ENCODE measurements around the gene TOB1. TPM values are rescaled to one million over a fixed set of nuclear protein-coding genes. Genes with fewer than 3 reads are reported as not detected.

Gene TOB1
- total and polyA plus RNA-seq, 2 experiments from 2014 or later: 12.1 to 46.9 TPM

DNA sequence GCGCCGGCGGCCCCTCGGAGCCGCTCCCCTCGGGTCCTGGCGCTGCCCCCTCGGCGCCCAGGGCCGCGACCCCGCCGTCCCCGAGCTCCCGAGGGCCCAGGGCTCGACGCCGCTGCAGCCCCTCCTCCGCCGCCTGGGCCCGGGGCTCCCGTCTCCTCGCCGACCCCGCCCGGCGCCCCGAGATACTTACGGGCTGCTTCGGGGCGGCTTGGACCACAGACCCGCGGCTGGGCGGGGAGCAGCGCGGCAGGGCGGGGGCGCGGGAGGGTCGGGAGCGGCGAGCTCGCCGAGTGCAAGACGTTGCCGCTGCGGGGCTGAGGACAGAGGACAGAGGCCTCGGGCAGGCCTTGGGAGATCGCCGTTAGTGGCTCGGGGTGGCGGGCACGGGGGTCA lies 290 bp downstream of the TOB1 start (continued):
- TF ChIP-seq, protein P1, sequence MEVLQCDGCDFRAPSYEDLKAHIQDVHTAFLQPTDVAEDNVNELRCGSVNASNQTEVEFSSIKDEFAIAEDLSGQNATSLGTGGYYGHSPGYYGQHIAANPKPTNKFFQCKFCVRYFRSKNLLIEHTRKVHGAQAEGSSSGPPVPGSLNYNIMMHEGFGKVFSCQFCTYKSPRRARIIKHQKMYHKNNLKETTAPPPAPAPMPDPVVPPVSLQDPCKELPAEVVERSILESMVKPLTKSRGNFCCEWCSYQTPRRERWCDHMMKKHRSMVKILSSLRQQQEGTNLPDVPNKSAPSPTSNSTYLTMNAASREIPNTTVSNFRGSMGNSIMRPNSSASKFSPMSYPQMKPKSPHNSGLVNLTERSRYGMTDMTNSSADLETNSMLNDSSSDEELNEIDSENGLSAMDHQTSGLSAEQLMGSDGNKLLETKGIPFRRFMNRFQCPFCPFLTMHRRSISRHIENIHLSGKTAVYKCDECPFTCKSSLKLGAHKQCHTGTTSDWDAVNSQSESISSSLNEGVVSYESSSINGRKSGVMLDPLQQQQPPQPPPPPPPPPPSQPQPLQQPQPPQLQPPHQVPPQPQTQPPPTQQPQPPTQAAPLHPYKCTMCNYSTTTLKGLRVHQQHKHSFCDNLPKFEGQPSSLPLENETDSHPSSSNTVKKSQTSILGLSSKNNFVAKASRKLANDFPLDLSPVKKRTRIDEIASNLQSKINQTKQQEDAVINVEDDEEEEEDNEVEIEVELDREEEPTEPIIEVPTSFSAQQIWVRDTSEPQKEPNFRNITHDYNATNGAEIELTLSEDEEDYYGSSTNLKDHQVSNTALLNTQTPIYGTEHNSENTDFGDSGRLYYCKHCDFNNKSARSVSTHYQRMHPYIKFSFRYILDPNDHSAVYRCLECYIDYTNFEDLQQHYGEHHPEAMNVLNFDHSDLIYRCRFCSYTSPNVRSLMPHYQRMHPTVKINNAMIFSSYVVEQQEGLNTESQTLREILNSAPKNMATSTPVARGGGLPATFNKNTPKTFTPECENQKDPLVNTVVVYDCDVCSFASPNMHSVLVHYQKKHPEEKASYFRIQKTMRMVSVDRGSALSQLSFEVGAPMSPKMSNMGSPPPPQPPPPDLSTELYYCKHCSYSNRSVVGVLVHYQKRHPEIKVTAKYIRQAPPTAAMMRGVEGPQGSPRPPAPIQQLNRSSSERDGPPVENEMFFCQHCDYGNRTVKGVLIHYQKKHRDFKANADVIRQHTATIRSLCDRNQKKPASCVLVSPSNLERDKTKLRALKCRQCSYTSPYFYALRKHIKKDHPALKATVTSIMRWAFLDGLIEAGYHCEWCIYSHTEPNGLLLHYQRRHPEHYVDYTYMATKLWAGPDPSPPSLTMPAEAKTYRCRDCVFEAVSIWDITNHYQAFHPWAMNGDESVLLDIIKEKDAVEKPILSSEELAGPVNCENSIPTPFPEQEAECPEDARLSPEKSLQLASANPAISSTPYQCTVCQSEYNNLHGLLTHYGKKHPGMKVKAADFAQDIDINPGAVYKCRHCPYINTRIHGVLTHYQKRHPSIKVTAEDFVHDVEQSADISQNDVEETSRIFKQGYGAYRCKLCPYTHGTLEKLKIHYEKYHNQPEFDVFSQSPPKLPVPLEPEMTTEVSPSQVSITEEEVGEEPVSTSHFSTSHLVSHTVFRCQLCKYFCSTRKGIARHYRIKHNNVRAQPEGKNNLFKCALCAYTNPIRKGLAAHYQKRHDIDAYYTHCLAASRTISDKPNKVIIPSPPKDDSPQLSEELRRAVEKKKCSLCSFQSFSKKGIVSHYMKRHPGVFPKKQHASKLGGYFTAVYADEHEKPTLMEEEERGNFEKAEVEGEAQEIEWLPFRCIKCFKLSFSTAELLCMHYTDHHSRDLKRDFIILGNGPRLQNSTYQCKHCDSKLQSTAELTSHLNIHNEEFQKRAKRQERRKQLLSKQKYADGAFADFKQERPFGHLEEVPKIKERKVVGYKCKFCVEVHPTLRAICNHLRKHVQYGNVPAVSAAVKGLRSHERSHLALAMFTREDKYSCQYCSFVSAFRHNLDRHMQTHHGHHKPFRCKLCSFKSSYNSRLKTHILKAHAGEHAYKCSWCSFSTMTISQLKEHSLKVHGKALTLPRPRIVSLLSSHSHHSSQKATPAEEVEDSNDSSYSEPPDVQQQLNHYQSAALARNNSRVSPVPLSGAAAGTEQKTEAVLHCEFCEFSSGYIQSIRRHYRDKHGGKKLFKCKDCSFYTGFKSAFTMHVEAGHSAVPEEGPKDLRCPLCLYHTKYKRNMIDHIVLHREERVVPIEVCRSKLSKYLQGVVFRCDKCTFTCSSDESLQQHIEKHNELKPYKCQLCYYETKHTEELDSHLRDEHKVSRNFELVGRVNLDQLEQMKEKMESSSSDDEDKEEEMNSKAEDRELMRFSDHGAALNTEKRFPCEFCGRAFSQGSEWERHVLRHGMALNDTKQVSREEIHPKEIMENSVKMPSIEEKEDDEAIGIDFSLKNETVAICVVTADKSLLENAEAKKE (CRISPR knock-in tag; IDR thresholded peaks at IDR 0.05): no peak
- TF ChIP-seq POLR2AphosphoS5 (IDR thresholded peaks at IDR 0.05; ENCODE audit: low read depth) (no peak), EZH2 (IDR thresholded peaks at IDR 0.05; ENCODE audit: low read depth, unreplicated experiment) (no peak), JUNB (IDR thresholded peaks at IDR 0.05; ENCODE audit: unreplicated experiment) (no peak), ETS1 (IDR thresholded peaks at IDR 0.05) (no peak), NANOG (IDR thresholded peaks at IDR 0.05; ENCODE audit: borderline replicate concordance) (no peak), STAT1 (IDR thresholded peaks at IDR 0.05; ENCODE audit: unreplicated experiment) (no peak)
- TF ChIP-seq, protein P2, sequence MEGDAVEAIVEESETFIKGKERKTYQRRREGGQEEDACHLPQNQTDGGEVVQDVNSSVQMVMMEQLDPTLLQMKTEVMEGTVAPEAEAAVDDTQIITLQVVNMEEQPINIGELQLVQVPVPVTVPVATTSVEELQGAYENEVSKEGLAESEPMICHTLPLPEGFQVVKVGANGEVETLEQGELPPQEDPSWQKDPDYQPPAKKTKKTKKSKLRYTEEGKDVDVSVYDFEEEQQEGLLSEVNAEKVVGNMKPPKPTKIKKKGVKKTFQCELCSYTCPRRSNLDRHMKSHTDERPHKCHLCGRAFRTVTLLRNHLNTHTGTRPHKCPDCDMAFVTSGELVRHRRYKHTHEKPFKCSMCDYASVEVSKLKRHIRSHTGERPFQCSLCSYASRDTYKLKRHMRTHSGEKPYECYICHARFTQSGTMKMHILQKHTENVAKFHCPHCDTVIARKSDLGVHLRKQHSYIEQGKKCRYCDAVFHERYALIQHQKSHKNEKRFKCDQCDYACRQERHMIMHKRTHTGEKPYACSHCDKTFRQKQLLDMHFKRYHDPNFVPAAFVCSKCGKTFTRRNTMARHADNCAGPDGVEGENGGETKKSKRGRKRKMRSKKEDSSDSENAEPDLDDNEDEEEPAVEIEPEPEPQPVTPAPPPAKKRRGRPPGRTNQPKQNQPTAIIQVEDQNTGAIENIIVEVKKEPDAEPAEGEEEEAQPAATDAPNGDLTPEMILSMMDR (conservative IDR thresholded peaks at IDR 0.05; ENCODE audit: low read depth in 2 of 2): no peak
